Keratinocyte (primary cell): Measurements from ENCODE around the gene FAAH.

Experiments used
- EZH2 ChIP-seq: IDR thresholded peaks from one replicate; pipeline ENCODE4 v1.6.1; 2012; ENCODE audit warnings: inconsistent platforms, mild to moderate bottlenecking, low read length, moderate library complexity
- TF ChIP-seq, protein P1 (sequence below), 3 experiments: IDR thresholded peaks in 1 of 3; conservative IDR thresholded peaks in 1 of 3; optimal IDR thresholded peaks in 1 of 3; 2 replicates in 2 of 3; 3 replicates in 1 of 3; pipeline versions ENCODE3 to v1.5.1; 2011; ENCODE audit warnings: low read length in 3 of 3, mild to moderate bottlenecking in 3 of 3, moderate library complexity in 2 of 3, control low read depth in 1 of 3, inconsistent platforms in 1 of 3; ENCODE audit not compliant: insufficient read depth in 2 of 3; ENCODE audit errors: extremely low read depth in 1 of 3

DNA sequence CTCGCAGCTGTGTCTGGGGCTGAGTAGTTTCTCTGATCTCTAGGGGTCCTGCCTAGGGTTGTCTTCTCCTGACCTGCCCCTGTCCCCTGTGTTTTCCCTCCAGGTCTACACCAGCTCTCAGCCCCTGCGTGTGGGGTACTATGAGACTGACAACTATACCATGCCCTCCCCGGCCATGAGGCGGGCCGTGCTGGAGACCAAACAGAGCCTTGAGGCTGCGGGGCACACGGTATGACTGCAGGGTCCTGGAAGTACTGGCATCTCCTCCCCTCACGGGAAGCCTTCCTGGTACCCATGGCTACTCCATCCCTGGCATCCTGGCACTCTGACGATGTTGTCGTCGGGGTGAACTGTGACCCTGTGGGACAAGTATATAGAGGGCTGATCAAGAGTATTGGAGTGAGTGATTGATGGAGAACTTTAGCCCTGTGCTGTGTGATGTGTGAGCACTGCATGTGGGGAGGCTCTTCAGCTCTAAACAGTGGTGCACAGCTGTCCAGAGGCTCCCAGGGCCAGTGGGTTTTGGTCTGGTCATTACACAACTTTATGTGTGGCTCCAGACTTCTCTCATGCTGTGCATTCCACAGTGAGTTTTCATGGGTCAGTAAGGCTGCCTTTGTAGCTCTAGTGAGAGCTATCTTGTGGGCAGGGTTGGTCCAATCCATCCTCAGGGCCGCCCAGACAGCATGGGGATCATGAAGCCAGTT lies 14.4 kb downstream of the FAAH start:
- TF ChIP-seq, protein P1, sequence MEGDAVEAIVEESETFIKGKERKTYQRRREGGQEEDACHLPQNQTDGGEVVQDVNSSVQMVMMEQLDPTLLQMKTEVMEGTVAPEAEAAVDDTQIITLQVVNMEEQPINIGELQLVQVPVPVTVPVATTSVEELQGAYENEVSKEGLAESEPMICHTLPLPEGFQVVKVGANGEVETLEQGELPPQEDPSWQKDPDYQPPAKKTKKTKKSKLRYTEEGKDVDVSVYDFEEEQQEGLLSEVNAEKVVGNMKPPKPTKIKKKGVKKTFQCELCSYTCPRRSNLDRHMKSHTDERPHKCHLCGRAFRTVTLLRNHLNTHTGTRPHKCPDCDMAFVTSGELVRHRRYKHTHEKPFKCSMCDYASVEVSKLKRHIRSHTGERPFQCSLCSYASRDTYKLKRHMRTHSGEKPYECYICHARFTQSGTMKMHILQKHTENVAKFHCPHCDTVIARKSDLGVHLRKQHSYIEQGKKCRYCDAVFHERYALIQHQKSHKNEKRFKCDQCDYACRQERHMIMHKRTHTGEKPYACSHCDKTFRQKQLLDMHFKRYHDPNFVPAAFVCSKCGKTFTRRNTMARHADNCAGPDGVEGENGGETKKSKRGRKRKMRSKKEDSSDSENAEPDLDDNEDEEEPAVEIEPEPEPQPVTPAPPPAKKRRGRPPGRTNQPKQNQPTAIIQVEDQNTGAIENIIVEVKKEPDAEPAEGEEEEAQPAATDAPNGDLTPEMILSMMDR (optimal IDR thresholded peaks at IDR 0.05 in 1 of 3, IDR thresholded peaks at IDR 0.05 in 1 of 3, conservative IDR thresholded peaks at IDR 0.05 in 1 of 3; ENCODE audit: extremely low read depth in 1 of 3, insufficient read depth in 2 of 3, low read length in 3 of 3), result no peak
- TF ChIP-seq EZH2, result no peak
